ENCODE measurements around the gene SPATA13.

SPATA13 gene

DNA sequence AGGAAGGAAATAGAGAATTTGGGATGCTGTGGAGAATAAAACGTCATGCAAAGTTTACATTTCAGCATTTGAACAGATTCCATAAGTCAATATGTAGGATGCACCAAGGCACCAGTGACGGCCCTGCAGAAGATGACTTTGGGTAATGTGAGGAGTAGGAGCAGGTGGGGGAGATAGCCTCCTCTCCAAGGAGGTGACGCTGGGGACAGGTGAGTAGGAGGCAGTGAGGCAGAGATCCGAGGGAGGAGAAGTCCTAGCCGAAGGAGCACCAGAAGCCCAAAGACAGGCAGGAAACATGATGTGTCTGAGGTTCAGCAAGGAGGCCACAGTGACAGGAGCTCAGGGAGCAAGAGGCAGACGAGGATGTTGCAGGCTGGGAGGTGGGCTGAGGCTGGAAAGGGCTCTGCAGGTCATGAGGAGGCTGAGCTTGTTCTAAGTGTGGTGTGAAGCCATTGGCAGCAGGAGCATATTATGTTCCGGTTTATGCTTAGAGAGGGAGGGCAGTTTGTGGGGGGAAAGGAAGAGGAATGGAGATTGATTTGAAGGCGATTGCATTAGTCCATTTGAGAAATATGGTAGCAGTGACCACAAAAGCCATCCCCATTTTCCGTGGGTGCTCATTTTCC is 93.1 kb downstream of the SPATA13 start:
- no peak for DNase-seq (ENCODE audit: low spot score)

DNA sequence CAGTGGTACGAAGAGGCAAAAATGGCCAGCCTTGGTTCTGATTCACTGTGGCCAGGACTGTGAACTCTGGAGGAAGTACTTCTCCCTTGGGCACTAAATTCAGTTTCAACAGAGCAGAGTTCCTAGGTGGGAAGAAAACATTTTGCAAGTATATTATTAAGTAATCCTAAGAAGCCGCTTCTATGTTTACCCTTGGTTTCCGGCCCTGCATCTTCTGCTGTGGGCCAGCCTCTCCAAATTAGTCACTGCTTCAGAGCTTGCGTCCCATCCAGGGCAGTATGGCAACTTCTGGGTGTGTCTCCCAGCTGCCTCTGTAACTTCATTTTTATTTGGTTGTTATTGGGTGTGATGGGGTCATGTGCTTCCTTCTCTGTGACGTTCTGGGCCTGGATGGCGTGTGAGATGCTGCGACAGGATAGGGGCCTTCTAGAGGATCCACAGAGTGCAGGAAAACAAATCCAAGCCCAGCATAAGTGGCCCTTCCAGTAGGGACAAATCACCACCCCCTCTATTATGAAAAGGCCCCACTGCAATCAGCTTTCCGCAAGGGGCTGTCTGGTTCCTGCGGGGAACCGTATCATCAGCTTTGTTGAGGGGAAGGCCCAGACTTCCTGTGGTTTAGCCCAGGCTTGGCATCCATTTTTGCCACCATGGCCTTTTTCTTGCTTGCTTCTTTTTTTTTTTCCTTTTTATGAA is 93.8 kb downstream of the SPATA13 start:
- DNase-seq (ENCODE audit: low spot score) = no peak

DNA sequence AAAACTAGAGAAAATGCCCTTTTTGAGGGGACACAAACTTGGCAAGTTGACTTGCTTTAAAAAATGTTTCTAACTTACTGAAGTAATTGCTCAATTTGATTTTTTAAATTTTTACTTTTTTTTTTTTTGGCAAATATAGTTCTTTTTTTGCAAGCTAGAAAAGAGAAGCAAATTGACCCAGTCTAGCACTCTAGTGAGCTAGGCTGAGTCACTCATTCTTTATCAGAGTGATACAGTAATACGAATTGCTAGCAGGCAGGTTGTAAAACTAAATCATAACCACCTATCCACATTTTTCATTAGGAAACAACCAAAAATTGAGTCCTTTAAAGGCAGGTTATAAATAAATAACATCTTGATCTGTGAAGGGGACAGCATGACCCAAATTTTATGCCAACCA is 97.0 kb downstream of the SPATA13 start:
- DNase-seq (ENCODE audit: low spot score) = no peak

GRCh38 chr13:24261566-24261965 is 101.0 kb downstream of the SPATA13 start:
- no peak for DNase-seq (ENCODE audit: low spot score)

- no peak for DNase-seq (ENCODE audit: low spot score)
Measured at GRCh38 chr13:24263632-24264031, 103.1 kb downstream of the SPATA13 start.

DNA sequence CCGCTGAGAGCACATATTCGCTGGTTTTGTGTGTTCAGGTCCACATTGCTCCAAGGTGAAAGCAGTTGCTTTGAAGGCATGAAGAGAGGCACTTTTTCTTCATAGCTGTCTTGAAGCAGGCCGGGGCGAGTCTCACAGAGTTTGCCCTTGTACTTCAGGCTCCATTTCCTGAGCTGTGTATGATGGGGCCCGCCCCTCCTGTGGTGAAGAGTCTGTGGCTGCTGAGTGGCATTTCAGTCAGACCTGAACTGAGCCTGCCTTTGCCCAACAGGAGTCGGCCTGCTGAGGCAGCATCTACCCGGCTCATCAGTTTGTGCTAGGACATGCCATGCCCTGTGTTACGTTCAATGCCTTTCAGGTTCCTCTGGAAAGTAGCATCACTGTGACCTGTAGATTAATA is 104.5 kb downstream of the SPATA13 start:
- no peak for DNase-seq (ENCODE audit: low spot score)

- DNase-seq (ENCODE audit: low spot score) = no peak
Measured at GRCh38 chr13:24265453-24265852, 104.9 kb downstream of the SPATA13 start.

GRCh38 chr13:24267274-24267673 is 106.8 kb downstream of the SPATA13 start:
- no peak for DNase-seq (ENCODE audit: low spot score)

- no peak for DNase-seq (ENCODE audit: low spot score)
Measured at GRCh38 chr13:24267801-24268200, 107.3 kb downstream of the SPATA13 start.

- no peak for DNase-seq (ENCODE audit: low spot score)
Measured at GRCh38 chr13:24269821-24270220, 109.3 kb downstream of the SPATA13 start.

- no peak for DNase-seq (ENCODE audit: low spot score)
Measured at GRCh38 chr13:24270639-24271141, 110.2 kb downstream of the SPATA13 start.

GRCh38 chr13:24271231-24271600 is 110.7 kb downstream of the SPATA13 start:
- DNase-seq (ENCODE audit: low spot score) = no peak

GRCh38 chr13:24271601-24272451 is 111.3 kb downstream of the SPATA13 start:
- DNase-seq (ENCODE audit: low spot score) = no peak

GRCh38 chr13:24272452-24273161 is 112.1 kb downstream of the SPATA13 start:
- no peak for DNase-seq (ENCODE audit: low spot score)

- DNase-seq (ENCODE audit: low spot score) = no peak
Measured at GRCh38 chr13:24273926-24274325, 113.4 kb downstream of the SPATA13 start.

DNA sequence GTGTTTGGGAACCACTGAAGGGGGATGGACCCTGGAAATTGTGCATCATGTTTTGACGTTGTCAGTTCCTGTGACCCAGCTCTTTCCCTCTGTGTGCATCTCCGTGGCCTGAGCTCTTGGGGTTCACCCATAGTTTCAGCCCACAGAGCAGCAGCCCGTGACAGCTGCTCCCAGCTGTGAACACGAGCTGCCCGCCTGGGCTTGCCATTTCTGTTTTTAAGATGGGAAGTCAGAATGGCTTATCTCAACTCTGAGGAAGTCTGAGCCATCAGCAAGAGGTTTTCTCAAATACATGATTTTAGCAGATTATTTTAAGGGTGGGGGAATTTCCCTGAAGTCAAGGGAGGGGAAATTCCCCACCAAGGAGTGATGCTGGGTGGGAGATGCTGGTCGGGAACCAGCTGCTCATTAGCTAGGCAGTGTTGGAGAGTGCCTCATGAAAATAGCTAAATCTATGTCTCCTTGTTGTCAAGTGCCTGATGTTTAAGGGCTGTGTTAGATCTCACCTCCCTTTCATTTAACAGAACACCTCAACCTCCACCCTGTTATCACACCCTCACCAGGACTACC is 114.0 kb downstream of the SPATA13 start:
- DNase-seq (ENCODE audit: low spot score) = no peak

GRCh38 chr13:24275041-24275440 is 114.5 kb downstream of the SPATA13 start:
- no peak for DNase-seq (ENCODE audit: low spot score)

DNA sequence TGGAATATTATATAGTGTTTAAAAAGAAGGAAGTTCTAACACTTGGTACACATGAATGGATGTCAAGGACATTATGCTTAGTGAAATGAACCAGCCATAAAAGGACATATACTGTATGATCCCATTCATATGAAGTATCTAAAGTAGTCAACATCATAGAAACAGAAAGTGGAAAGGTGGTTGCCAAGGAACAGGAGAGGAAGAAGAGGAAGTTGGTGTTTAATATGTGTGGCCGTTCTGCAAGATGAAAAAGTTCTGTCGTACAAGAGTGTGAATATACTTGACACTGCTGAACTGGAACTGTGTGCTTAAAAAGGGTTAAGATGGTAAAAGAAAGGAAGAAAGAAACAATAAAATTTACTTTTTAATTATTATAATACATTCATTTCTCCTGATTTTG is 115.8 kb downstream of the SPATA13 start:
- no peak for DNase-seq (ENCODE audit: low spot score)

GRCh38 chr13:24276861-24277260 is 116.3 kb downstream of the SPATA13 start:
- DNase-seq (ENCODE audit: low spot score) = no peak

- DNase-seq (ENCODE audit: low spot score) = no peak
Measured at GRCh38 chr13:24277761-24278160, 117.2 kb downstream of the SPATA13 start.

DNA sequence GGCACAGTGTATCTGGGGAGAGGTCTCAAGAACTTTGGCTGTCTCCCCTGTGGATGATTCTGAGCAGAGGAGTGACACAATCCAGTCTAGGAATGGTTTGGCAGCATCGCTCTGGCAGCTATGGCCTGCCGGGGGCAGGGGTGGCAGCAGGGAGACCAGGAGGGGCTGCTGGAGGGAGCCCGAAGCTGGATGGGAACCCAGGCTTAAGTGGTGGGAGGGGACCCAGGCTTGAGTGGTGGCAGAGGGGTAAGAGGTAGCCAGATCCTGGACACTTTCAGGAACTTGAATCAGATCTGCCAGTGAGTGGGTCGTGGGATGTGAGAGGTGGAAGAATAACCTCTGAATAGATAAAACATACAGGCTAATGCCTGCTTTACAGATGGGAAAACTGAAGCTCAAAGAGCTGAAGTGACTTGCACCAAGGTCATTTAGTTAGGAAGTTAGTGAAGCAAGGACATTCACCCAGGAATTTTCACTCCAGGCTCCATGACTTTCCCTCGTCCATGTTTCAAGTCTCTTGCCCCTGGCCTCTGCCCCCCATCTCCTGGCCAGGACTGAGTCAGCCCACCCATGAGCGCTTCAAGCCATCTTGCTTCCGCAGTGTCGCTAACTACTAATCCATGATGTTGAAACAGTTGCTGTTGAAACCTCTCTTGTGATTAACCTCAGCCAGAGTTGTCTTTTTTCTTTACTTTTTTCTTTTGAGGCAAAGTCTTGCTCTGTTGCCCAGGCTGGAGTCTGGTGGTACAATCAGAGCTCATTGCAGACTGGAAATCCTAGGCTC is 119.0 kb downstream of the SPATA13 start:
- DNase-seq (ENCODE audit: low spot score) = no peak
